H9 (cell line): ENCODE results near the gene MEGF10. TPM values are rescaled to one million over a fixed set of nuclear protein-coding genes. Genes with fewer than 3 reads are reported as not detected.

Experiments used
- DNase-seq: peaks from one replicate; pipeline ENCODE4 v3.0.0-alpha.2; 2017
- H2AFZ ChIP-seq: one replicate; pipeline ENCODE4 v1.6.1; 2013; ENCODE audit warnings: mild to moderate bottlenecking, low read length, control low read depth, moderate library complexity
- H2AK5ac ChIP-seq: 2 replicates; pipeline ENCODE4 v1.6.1; 2013; ENCODE audit warnings: low read length, control low read depth, mixed read lengths; ENCODE audit not compliant: insufficient read length
- H2BK120ac ChIP-seq: one replicate; pipeline ENCODE4 v1.6.1; 2013; ENCODE audit warnings: low read depth, mild to moderate bottlenecking, low read length, control low read depth, inconsistent platforms; ENCODE audit not compliant: poor library complexity, severe bottlenecking
- H2BK12ac ChIP-seq: 2 replicates; pipeline ENCODE4 v1.6.1; 2013; ENCODE audit warnings: low read length, control low read depth, mixed read lengths, low read depth; ENCODE audit not compliant: insufficient read length
- H2BK15ac ChIP-seq: 2 replicates; pipeline ENCODE4 v1.6.1; 2013; ENCODE audit warnings: low read depth, low read length, control low read depth
- H2BK20ac ChIP-seq: one replicate; pipeline ENCODE4 v1.6.1; 2013; ENCODE audit warnings: low read depth, mild to moderate bottlenecking, low read length, control low read depth, inconsistent platforms; ENCODE audit not compliant: poor library complexity, severe bottlenecking
- H2BK5ac ChIP-seq: 2 replicates; pipeline ENCODE4 v1.6.1; 2013; ENCODE audit warnings: low read length, control low read depth, mixed read lengths; ENCODE audit not compliant: insufficient read length
- H3K14ac ChIP-seq: 2 replicates; pipeline ENCODE4 v1.6.1; 2013; ENCODE audit warnings: low read length, control low read depth; ENCODE audit not compliant: insufficient read depth
- H3K18ac ChIP-seq: 2 replicates; pipeline ENCODE4 v1.6.1; 2013; ENCODE audit warnings: low read depth, mild to moderate bottlenecking, mixed read lengths, low read length, control low read depth; ENCODE audit not compliant: insufficient read length
- H3K23ac ChIP-seq: 2 replicates; pipeline ENCODE4 v1.6.1; 2013; ENCODE audit warnings: low read length, control low read depth, mixed read lengths, low read depth; ENCODE audit not compliant: insufficient read length
- H3K23me2 ChIP-seq: 2 replicates; pipeline ENCODE4 v1.6.1; 2013; ENCODE audit warnings: low read depth, mild to moderate bottlenecking, mixed read lengths, low read length, control low read depth; ENCODE audit not compliant: insufficient read length, poor library complexity, severe bottlenecking
- H3K27ac ChIP-seq: 2 replicates; pipeline ENCODE4 v1.5.1; 2013; ENCODE audit warnings: low read length, control low read depth, mixed read lengths, low read depth; ENCODE audit not compliant: insufficient read length
- H3K27me3 ChIP-seq: 2 replicates; pipeline ENCODE4 v1.6.1; 2013; ENCODE audit warnings: low read length, control low read depth, inconsistent platforms; ENCODE audit not compliant: insufficient read depth
- H3K4ac ChIP-seq: 2 replicates; pipeline ENCODE4 v1.6.1; 2013; ENCODE audit warnings: low read depth, mild to moderate bottlenecking, control low read depth, inconsistent platforms, low read length, moderate library complexity
- H3K4me1 ChIP-seq: 2 replicates; pipeline ENCODE4 v1.6.1; 2013; ENCODE audit warnings: low read length, control low read depth, inconsistent platforms; ENCODE audit not compliant: insufficient read depth
- H3K4me2 ChIP-seq: 2 replicates; pipeline ENCODE4 v1.6.1; 2013; ENCODE audit warnings: low read length, control low read depth, mixed read lengths; ENCODE audit not compliant: insufficient read length, insufficient read depth
- H3K56ac ChIP-seq: 2 replicates; pipeline ENCODE4 v1.6.1; 2013; ENCODE audit warnings: low read depth, mild to moderate bottlenecking, mixed read lengths, low read length, control low read depth; ENCODE audit not compliant: insufficient read length
- H3K79me1 ChIP-seq: 2 replicates; pipeline ENCODE4 v1.6.1; 2013; ENCODE audit warnings: low read depth, mild to moderate bottlenecking, moderate library complexity, low read length, control low read depth, inconsistent platforms; ENCODE audit not compliant: insufficient read depth, poor library complexity, severe bottlenecking
- H3K79me2 ChIP-seq: 2 replicates; pipeline ENCODE4 v1.6.1; 2013; ENCODE audit warnings: low read length, control low read depth, inconsistent platforms; ENCODE audit not compliant: insufficient read depth
- H3K9ac ChIP-seq: 2 replicates; pipeline ENCODE4 v1.6.1; 2013; ENCODE audit warnings: low read length, control low read depth, mixed read lengths; ENCODE audit not compliant: insufficient read length; ENCODE audit errors: extremely low read depth
- H3K9me3 ChIP-seq: one replicate; pipeline ENCODE4 v1.6.1; 2013; ENCODE audit warnings: low read depth, low read length, inconsistent platforms; ENCODE audit not compliant: control insufficient read depth
- H3T11ph ChIP-seq: one replicate; pipeline ENCODE4 v1.6.1; 2013; ENCODE audit warnings: mild to moderate bottlenecking, low read length, control low read depth, inconsistent platforms
- H4K20me1 ChIP-seq: one replicate; pipeline ENCODE4 v1.6.1; 2013; ENCODE audit not compliant: control insufficient read depth, insufficient read length, insufficient read depth
- H4K5ac ChIP-seq: 2 replicates; pipeline ENCODE4 v1.6.1; 2013; ENCODE audit warnings: low read depth, mild to moderate bottlenecking, mixed read lengths, low read length, control low read depth; ENCODE audit not compliant: insufficient read length
- H4K8ac ChIP-seq: replicated peaks from 2 replicates; pipeline ENCODE4 v1.6.1; 2013; ENCODE audit warnings: low read length, control low read depth, mixed read lengths, low read depth; ENCODE audit not compliant: insufficient read length
- H4K91ac ChIP-seq: 2 replicates; pipeline ENCODE4 v1.6.1; 2013; ENCODE audit warnings: low read depth, mild to moderate bottlenecking, moderate library complexity, mixed read lengths, low read length, control low read depth; ENCODE audit not compliant: insufficient read length
- H3K27ac Mint-ChIP-seq, 3 experiments: 2 replicates in 2 of 3; 3 replicates in 1 of 3; pipeline ENCODE4 v1.8.0; 2020 to 2021; ENCODE audit warnings: mixed read lengths in 3 of 3, mild to moderate bottlenecking in 1 of 3, moderate library complexity in 1 of 3
- H3K27me3 Mint-ChIP-seq: 2 replicates; pipeline ENCODE4 v1.8.0; 2021; ENCODE audit warnings: low read depth, mild to moderate bottlenecking, moderate library complexity, mixed read lengths
- H3K36me3 Mint-ChIP-seq, 3 experiments: 2 replicates in 2 of 3; 3 replicates in 1 of 3; pipeline ENCODE4 v1.8.0; 2020 to 2021; ENCODE audit warnings: low read depth in 3 of 3, mixed read lengths in 3 of 3; ENCODE audit not compliant: insufficient read depth in 1 of 3
- H3K4me1 Mint-ChIP-seq, 2 experiments: 2 replicates each; pipeline ENCODE4 v1.8.0; 2020; ENCODE audit warnings: mixed read lengths in 2 of 2
- H3K4me3 Mint-ChIP-seq, 2 experiments: 2 replicates in 1 of 2; 3 replicates in 1 of 2; pipeline ENCODE4 v1.8.0; 2020 to 2021; ENCODE audit warnings: mild to moderate bottlenecking in 2 of 2, mixed read lengths in 2 of 2, moderate library complexity in 1 of 2
- H3K9me3 Mint-ChIP-seq, 2 experiments: 2 replicates in 1 of 2; 3 replicates in 1 of 2; pipeline ENCODE4 v1.8.0; 2020; ENCODE audit warnings: mild to moderate bottlenecking in 2 of 2, mixed read lengths in 2 of 2, moderate library complexity in 1 of 2
- CTCF ChIP-seq: fragments of 200-600 bp; sonication (generic); conservative IDR thresholded peaks from 3 replicates; pipeline ENCODE4 v1.8.0; 2021; ENCODE audit warnings: antibody characterized with exemption, mild to moderate bottlenecking
- WGBS: extraction: QIAGEN DNeasy Blood & Tissue Kit; methylation state at CpG from one replicate; pipeline ENCODE4 v1.1.7; 2013; ENCODE audit warnings: missing lambda C conversion rate, low lambda C conversion rate, mixed read lengths; ENCODE audit not compliant: insufficient read length; ENCODE audit errors: extremely low coverage; 5-methylcytosine and 5-hydroxymethylcytosine counted together
- total RNA-seq: library from RNA; stranded (reverse); gene quantifications from 2 replicates; pipeline ENCODE4 v1.2.1, GENCODE V29; 2021

MEGF10 gene
- total RNA-seq, 1 experiment from 2014 or later, result 36.5 TPM

GRCh38 chr5:127433526-127433925 lies 142.9 kb downstream of the MEGF10 start:
- no peak for TF ChIP-seq CTCF
- Histone ChIP-seq H3K56ac (no peak overlapping the region), H3K27ac (no peak overlapping the region), H4K8ac (no peak overlapping the region), H2AFZ (no peak overlapping the region), H3K27me3 (no peaks in the 10 kb centered on the region), H3K23ac (no peak overlapping the region), H2BK120ac (no peak overlapping the region), H2BK12ac (no peak overlapping the region), H3K79me1 (no peaks in the 10 kb centered on the region), H3K9me3 (no peaks in the 10 kb centered on the region), H2BK5ac (no peak overlapping the region), H3K4me2 (no peak overlapping the region), H3K4me1 (no peaks in the 10 kb centered on the region), H3T11ph (no peak overlapping the region), H3K14ac (no peak overlapping the region), H3K9ac (no peak overlapping the region), H4K5ac (no peak overlapping the region), H4K20me1 (no peaks in the 10 kb centered on the region), H2BK20ac (no peak overlapping the region), H4K91ac (no peak overlapping the region), H3K18ac (no peak overlapping the region), H2BK15ac (no peak overlapping the region), H2AK5ac (no peak overlapping the region), H3K23me2 (no peaks in the 10 kb centered on the region), H3K79me2 (no peaks in the 10 kb centered on the region), H3K4ac (no peak overlapping the region)
- WGBS, result no CpG with 5 or more reads among the region's 2 CpGs
- Mint-ChIP-seq H3K36me3 (peaks cover 0 to 2% (median 0%) of the 10 kb centered on the region in 3 experiments; a peak in 1 of 7 replicates), H3K27me3 (no peaks in the 10 kb centered on the region), H3K9me3 (no peaks in the 10 kb centered on the region), H3K4me1 (no peaks in the 10 kb centered on the region), H3K4me3 (no peak overlapping the region), H3K27ac (no peak overlapping the region)
- no peak for DNase-seq
